Bronchial epithelial cell (primary cell): Measurements from ENCODE around the gene MAPKBP1. TPM values are rescaled to one million over a fixed set of nuclear protein-coding genes. Genes with fewer than 3 reads are reported as not detected.
A peak's percentile ranks its signal among the peaks of the same experiment; 100 is the strongest.

Source experiments
- DNase-seq: peaks from one replicate; pipeline ENCODE4 v3.0.0-alpha.2; 2010; ENCODE audit warnings: low read depth
- FAIRE-seq: peaks from 2 replicates; lab custom pipeline; 2011; peaks lifted over from hg19 to GRCh38; lab: Jason Lieb, UNC
- H3K27me3 ChIP-seq: 2 replicates; pipeline ENCODE4 v1.5.1; 2011; ENCODE audit warnings: low read length; ENCODE audit not compliant: control insufficient read depth, insufficient read depth
- H3K36me3 ChIP-seq: 2 replicates; pipeline ENCODE4 v1.5.1; 2011; ENCODE audit warnings: low read length; ENCODE audit not compliant: control insufficient read depth, insufficient read depth
- H3K4me3 ChIP-seq: 2 replicates; pipeline ENCODE4 v1.5.1; 2011; ENCODE audit warnings: mild to moderate bottlenecking, low read depth, low read length, control low read depth
- total RNA-seq: library from RNA; depleted of rRNA; stranded (reverse); fragments of >200 nt; gene quantifications from 2 replicates; pipeline ENCODE4 v1.2.1, GENCODE V29; 2014
- TF ChIP-seq, protein P1 (sequence below): IDR thresholded peaks from 2 replicates; pipeline ENCODE4 v1.5.1; 2011; ENCODE audit warnings: mild to moderate bottlenecking, moderate library complexity, low read length, control low read depth, inconsistent platforms; ENCODE audit not compliant: insufficient read depth, severe bottlenecking

Gene MAPKBP1
- total RNA-seq, 1 donor from 2014 or later, result 12.9 TPM

DNA sequence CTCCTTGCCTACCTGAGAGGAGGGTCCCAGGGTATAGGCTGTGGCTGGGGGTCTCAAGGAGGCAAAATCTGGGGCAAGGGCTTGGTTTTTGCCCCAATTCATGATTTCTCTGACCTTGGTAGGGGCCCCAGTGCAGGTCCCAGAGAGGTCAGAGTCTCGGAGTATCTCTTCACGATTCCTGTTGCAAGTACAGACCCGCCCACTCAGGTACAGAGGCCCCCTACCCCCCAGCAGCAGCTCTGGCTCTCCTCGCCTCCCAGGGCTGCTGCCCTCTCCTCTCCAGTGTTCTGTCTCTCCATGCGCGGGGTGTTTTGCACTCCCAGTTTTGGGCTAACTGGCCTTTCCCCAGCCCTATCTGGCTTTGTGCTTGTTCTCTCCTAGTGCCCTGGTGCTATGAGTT, 48.2 kb downstream of the MAPKBP1 start:
- DNase-seq (no peak), FAIRE-seq (no peak)
- Histone ChIP-seq H3K36me3 (peaks cover 58% of the 10 kb centered on the region), H3K4me3 (no peak overlapping the region), H3K27me3 (no peaks in the 10 kb centered on the region)
- TF ChIP-seq, protein P1, sequence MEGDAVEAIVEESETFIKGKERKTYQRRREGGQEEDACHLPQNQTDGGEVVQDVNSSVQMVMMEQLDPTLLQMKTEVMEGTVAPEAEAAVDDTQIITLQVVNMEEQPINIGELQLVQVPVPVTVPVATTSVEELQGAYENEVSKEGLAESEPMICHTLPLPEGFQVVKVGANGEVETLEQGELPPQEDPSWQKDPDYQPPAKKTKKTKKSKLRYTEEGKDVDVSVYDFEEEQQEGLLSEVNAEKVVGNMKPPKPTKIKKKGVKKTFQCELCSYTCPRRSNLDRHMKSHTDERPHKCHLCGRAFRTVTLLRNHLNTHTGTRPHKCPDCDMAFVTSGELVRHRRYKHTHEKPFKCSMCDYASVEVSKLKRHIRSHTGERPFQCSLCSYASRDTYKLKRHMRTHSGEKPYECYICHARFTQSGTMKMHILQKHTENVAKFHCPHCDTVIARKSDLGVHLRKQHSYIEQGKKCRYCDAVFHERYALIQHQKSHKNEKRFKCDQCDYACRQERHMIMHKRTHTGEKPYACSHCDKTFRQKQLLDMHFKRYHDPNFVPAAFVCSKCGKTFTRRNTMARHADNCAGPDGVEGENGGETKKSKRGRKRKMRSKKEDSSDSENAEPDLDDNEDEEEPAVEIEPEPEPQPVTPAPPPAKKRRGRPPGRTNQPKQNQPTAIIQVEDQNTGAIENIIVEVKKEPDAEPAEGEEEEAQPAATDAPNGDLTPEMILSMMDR, result no peak

DNA sequence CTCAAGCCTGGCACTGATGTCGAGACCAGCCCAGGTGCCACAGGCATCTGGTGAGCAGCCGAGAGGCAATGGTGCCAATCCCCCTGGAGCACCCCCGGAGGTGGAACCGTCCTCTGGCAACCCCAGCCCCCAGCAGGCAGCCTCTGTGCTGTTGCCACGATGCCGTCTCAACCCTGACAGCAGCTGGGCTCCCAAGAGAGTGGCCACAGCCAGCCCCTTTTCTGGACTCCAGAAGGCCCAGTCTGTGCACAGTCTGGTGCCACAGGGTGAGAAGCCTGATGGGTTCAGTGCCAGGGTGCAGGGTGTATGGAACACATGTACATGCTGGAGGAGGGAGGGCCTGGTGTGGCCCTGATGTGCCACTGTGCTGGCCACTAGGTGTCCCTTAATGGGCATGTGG, 48.7 kb downstream of the MAPKBP1 start:
- FAIRE-seq, result no peak
- H3K27me3 ChIP-seq, result no peaks in the 10 kb centered on the region
- H3K36me3 ChIP-seq, result peaks cover 53% of the 10 kb centered on the region
- DNase-seq, result no peak
- TF ChIP-seq, protein P1, result peak; percentile 14
- no peak overlapping the region for H3K4me3 ChIP-seq

DNA sequence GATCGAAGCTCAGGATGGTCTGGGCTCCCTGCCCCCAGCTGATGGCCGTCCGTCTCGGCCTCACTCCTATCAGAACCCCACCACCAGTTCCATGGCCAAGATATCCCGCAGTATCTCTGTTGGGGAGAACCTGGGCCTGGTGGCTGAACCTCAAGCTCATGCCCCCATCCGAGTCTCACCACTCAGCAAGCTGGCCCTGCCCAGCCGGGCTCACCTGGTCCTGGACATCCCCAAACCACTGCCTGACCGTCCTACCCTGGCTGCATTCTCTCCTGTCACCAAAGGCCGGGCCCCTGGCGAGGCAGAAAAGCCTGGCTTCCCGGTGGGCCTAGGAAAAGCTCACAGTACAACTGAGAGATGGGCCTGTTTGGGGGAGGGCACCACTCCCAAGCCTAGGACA, 49.2 kb downstream of the MAPKBP1 start:
- no peak for FAIRE-seq
- no peak for DNase-seq
- H3K36me3 ChIP-seq, result peaks cover 50% of the 10 kb centered on the region

DNA sequence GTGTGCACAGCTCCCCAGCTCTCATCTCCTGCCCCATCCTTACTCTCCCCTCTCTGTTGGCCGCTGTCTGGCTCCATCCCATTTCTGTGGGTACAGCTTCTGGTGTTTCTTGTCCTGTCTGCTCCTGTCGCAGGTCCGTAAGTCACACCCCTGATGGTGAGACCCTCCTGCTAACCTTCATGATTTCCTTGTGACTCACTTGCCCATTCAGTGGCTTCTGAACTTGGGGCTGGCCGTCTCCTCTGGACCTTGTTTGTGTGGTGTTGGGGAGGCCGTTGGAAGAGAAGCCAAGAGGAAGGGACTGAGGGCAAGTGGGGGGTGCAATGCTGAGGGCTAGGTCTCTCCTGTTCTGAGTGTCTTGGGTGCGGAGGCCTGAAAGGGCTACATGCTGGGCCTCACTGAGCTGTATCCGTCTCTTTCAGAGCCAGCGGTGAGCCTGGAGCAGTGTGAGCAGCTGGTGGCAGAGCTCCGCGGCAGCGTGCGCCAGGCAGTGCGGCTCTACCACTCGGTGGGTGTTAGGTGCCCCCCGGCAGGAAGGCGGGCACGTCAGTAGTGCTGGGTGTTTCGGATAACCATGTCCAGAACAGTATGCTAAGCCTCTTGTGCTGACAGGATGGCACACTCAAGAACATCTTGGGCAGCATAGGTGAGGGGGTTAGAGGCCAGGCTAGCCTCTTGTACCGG, 49.9 kb downstream of the MAPKBP1 start:
- Histone ChIP-seq H3K27me3 (no peaks in the 10 kb centered on the region), H3K36me3 (peaks cover 49% of the 10 kb centered on the region), H3K4me3 (no peak overlapping the region)
- FAIRE-seq (no peak), DNase-seq (no peak)
- TF ChIP-seq, protein P1, result no peak

More for the DNA sequence above, 49.2 kb downstream of the MAPKBP1 start:
- TF ChIP-seq, protein P1, result no peak
- H3K4me3 ChIP-seq, result no peak overlapping the region
- no peaks in the 10 kb centered on the region for H3K27me3 ChIP-seq

DNA sequence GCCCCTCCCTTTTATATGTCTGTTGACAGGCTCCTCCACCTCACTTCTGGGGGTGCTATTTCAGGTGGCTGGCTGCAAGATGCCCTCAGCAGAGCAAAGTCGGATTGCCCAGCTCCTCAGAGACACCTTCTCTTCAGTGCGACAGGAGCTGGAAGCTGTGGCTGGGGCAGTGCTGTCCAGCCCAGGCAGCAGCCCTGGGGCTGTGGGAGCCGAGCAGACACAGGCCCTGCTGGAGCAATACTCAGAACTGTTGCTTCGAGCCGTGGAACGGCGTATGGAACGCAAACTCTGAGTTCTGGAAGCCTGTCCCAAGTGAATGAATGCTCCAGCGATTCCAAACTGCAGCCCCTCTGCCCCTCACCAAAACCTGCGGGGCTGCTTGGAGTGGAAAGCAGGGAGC, 50.9 kb downstream of the MAPKBP1 start:
- Histone ChIP-seq H3K4me3 (no peak overlapping the region), H3K27me3 (no peaks in the 10 kb centered on the region), H3K36me3 (peaks cover 49% of the 10 kb centered on the region)
- TF ChIP-seq, protein P1, result no peak
- DNase-seq (no peak), FAIRE-seq (no peak)
